Vagina (tissue), 2 donors: Measurements from ENCODE around the gene SRPX. TPM values are rescaled to one million over a fixed set of nuclear protein-coding genes. Genes with fewer than 3 reads are reported as not detected.

ENCODE experiments used
- DNase-seq, 2 donors: peaks; one replicate each; pipeline ENCODE4 v3.0.0-alpha.2; 2017; ENCODE audit errors: extremely low spot score in 2 of 2
- H3K27ac ChIP-seq: fragments of 200-600 bp; sonication (generic); one replicate; pipeline ENCODE4 v1.5.1; 2019
- H3K27me3 ChIP-seq: fragments of 200-600 bp; sonication (generic); one replicate; pipeline ENCODE4 v1.5.1; 2019
- H3K36me3 ChIP-seq, 2 donors: fragments of 200-600 bp; sonication (generic); one replicate each; pipeline ENCODE4 v1.5.1; 2017 to 2019
- H3K4me1 ChIP-seq: fragments of 200-600 bp; sonication (generic); one replicate; pipeline ENCODE4 v1.5.1; 2019
- H3K4me3 ChIP-seq, 2 donors: fragments of 200-600 bp; sonication (generic); 1 replicate in 1 of 2; 2 replicates in 1 of 2; pipeline ENCODE4 v1.5.1; 2016 to 2019
- H3K9me3 ChIP-seq: fragments of 200-600 bp; sonication (generic); one replicate; pipeline ENCODE4 v1.5.1; 2019
- POLR2A ChIP-seq, 2 donors: fragments of 450-650 bp; IDR thresholded peaks; one replicate each; pipeline ENCODE4 v1.6.1; 2017; ENCODE audit warnings: antibody characterized with exemption in 2 of 2, mild to moderate bottlenecking in 2 of 2, moderate library complexity in 2 of 2
- POLR2AphosphoS5 ChIP-seq, 2 donors: sonication (generic); formaldehyde crosslinking; IDR thresholded peaks; one replicate each; pipeline ENCODE4 v1.9.0; 2017; ENCODE audit warnings: antibody characterized with exemption in 2 of 2, mild to moderate bottlenecking in 2 of 2, low read depth in 1 of 2; ENCODE audit not compliant: insufficient read depth in 1 of 2
- intact Hi-C: fragments of 100-400 bp; cut with DNase I; formaldehyde crosslinking; loops from one replicate; pipeline ENCODE4 v1.15.1; 2023
- total RNA-seq: library from RNA; depleted of rRNA; stranded (reverse); fragments of >200 nt; gene quantifications from one replicate; pipeline ENCODE4 v1.2.3, GENCODE V29; 2016
- TF ChIP-seq, protein P1 (sequence below), 3 experiments: fragments of 450-650 bp in 2 of 3; fragments of 200-600 bp in 1 of 3; sonication (generic) in 1 of 3; IDR thresholded peaks; one replicate each; pipeline ENCODE4 v1.5.1; 2017 to 2019; ENCODE audit warnings: antibody characterized with exemption in 3 of 3, mild to moderate bottlenecking in 2 of 3, moderate library complexity in 2 of 3

The SRPX gene
- total RNA-seq, 1 donor from 2014 or later: 118 TPM

DNA sequence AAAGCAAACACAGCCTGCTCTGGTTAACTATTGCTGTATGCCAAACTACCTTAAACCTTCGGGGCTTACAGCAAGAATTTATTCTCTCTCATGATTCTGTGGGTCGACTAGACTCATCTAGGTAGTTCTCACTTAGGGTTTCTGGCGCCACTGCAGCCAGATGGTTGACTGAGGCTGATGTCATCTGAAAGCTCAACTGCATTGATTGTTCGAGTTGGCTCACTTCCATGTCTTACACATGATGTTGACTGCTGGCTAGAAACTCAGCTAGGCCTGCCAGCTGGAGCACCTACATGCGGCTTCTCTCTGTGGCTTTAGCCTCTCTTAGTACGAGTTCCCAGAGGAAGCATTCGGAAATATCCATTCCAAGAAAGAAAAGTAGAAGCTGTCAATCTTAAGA is 103.2 kb downstream of the SRPX start:
- TF ChIP-seq, protein P1, sequence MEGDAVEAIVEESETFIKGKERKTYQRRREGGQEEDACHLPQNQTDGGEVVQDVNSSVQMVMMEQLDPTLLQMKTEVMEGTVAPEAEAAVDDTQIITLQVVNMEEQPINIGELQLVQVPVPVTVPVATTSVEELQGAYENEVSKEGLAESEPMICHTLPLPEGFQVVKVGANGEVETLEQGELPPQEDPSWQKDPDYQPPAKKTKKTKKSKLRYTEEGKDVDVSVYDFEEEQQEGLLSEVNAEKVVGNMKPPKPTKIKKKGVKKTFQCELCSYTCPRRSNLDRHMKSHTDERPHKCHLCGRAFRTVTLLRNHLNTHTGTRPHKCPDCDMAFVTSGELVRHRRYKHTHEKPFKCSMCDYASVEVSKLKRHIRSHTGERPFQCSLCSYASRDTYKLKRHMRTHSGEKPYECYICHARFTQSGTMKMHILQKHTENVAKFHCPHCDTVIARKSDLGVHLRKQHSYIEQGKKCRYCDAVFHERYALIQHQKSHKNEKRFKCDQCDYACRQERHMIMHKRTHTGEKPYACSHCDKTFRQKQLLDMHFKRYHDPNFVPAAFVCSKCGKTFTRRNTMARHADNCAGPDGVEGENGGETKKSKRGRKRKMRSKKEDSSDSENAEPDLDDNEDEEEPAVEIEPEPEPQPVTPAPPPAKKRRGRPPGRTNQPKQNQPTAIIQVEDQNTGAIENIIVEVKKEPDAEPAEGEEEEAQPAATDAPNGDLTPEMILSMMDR (IDR thresholded peaks at IDR 0.05): no peak
- TF ChIP-seq POLR2A (IDR thresholded peaks at IDR 0.05) (no peak), POLR2AphosphoS5 (IDR thresholded peaks at IDR 0.05; ENCODE audit: insufficient read depth in 1 of 2, low read depth in 1 of 2) (no peak)
- no peak for DNase-seq
- H3K4me1 ChIP-seq: no peaks in the 10 kb centered on the region
- H3K27me3 ChIP-seq: no peaks in the 10 kb centered on the region
- H3K27ac ChIP-seq: no peak overlapping the region
- H3K4me3 ChIP-seq: no peak overlapping the region
- H3K36me3 ChIP-seq: no peaks in the 10 kb centered on the region
- no peaks in the 10 kb centered on the region for H3K9me3 ChIP-seq
- intact Hi-C loops: no loop called here

DNA sequence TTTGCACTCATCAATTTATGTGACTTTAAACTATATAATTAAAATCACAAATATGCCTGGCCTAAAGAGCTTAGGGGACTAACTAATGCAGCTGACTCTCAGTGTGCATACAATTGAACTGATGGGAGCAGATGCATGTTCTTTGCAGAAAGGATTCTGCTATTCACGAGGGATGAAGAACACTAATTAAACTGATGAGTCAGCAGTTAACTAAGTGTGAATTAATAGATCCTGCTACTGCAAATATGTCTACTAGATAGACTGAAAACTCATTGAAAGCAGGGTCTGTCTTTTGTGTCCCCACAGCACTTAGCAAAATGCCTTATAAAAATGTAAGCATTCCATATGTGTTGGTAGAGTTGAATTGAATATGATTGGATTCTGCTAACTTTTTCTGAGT is 104.0 kb downstream of the SRPX start:
- no peaks in the 10 kb centered on the region for H3K4me1 ChIP-seq
- TF ChIP-seq POLR2A (IDR thresholded peaks at IDR 0.05) (no peak), POLR2AphosphoS5 (IDR thresholded peaks at IDR 0.05; ENCODE audit: insufficient read depth in 1 of 2, low read depth in 1 of 2) (no peak)
- TF ChIP-seq, protein P1 (IDR thresholded peaks at IDR 0.05): no peak
- no peak overlapping the region for H3K4me3 ChIP-seq
- no peaks in the 10 kb centered on the region for H3K36me3 ChIP-seq
- H3K27ac ChIP-seq: no peak overlapping the region
- intact Hi-C loops: no loop called here
- DNase-seq: no peak
- no peaks in the 10 kb centered on the region for H3K9me3 ChIP-seq
- no peaks in the 10 kb centered on the region for H3K27me3 ChIP-seq

DNA sequence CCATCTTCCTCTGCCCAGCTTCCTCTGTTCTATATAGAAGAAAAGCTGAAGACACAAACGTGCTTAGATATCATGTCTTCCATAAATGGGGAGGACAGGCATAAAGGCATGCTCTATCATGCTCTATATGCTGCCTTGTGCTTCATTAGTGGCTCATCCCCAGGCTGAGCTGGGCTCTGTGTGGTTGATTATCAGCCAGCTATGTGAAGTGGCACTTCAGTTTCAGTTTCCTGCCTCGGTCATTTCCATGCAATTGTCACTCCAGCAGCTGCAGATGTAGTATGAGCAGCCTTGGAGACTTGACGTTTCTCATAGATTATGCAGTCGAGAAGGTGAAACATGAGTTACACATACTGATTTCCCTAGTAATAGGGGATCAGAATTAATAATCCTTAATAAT is 108.1 kb downstream of the SRPX start:
- no peak for DNase-seq
- Histone ChIP-seq H3K9me3 (no peaks in the 10 kb centered on the region), H3K36me3 (no peaks in the 10 kb centered on the region), H3K27ac (no peak overlapping the region), H3K4me1 (no peaks in the 10 kb centered on the region), H3K4me3 (no peak overlapping the region), H3K27me3 (no peaks in the 10 kb centered on the region)
- intact Hi-C loops: no loop called here
- TF ChIP-seq, protein P1 (IDR thresholded peaks at IDR 0.05): no peak
- no peak for TF ChIP-seq POLR2AphosphoS5 (IDR thresholded peaks at IDR 0.05; ENCODE audit: insufficient read depth in 1 of 2, low read depth in 1 of 2)
- TF ChIP-seq POLR2A (IDR thresholded peaks at IDR 0.05): no peak

DNA sequence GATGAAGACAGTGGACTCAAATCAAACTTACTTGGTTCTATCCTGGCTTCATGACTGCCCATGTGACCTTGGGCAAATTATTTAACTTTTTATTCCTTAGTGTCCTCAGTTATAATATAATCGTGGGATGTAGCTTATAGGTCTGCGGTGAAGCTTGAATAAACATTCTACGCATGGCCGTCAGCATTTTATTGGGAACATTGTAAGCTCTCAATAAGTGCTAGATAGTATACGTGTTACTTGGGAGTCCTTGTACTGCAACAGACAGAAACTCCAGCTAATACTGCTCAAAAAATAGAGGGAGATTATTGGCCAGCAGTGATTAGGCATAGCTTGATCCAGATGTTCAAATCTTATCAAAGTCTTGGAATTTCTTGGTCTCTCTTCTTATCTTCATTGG is 109.5 kb downstream of the SRPX start:
- Histone ChIP-seq H3K9me3 (no peaks in the 10 kb centered on the region), H3K27ac (no peak overlapping the region), H3K27me3 (no peaks in the 10 kb centered on the region), H3K36me3 (no peaks in the 10 kb centered on the region), H3K4me1 (no peaks in the 10 kb centered on the region), H3K4me3 (no peak overlapping the region)
- no peak for DNase-seq
- intact Hi-C loops: no loop called here
- no peak for TF ChIP-seq POLR2AphosphoS5 (IDR thresholded peaks at IDR 0.05; ENCODE audit: insufficient read depth in 1 of 2, low read depth in 1 of 2)
- TF ChIP-seq POLR2A (IDR thresholded peaks at IDR 0.05): no peak
- TF ChIP-seq, protein P1 (IDR thresholded peaks at IDR 0.05): no peak

DNA sequence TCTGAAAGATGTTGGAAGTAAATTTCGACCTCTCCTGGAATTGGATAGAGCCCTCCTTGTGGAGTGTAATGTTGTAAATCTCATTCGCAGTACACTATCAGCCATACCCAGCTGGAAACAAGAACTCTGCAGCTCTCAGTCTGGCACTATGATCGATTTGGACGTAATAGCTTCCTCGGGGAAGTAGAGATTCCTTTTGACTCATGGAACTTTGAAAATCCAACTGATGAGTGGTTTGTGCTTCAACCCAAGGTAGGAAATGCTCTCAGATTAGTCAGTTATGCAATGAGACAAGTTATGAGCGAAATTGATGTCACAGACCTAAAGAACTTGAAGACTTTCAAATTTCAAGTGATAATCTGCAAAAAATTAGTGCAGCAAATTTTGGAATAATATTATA is 110.4 kb downstream of the SRPX start:
- DNase-seq: no peak
- H3K4me3 ChIP-seq: no peak overlapping the region
- H3K9me3 ChIP-seq: no peaks in the 10 kb centered on the region
- no peaks in the 10 kb centered on the region for H3K27me3 ChIP-seq
- TF ChIP-seq POLR2AphosphoS5 (IDR thresholded peaks at IDR 0.05; ENCODE audit: insufficient read depth in 1 of 2, low read depth in 1 of 2) (no peak), POLR2A (IDR thresholded peaks at IDR 0.05) (no peak)
- TF ChIP-seq, protein P1 (IDR thresholded peaks at IDR 0.05): no peak
- H3K36me3 ChIP-seq: no peaks in the 10 kb centered on the region
- intact Hi-C loops: no loop called here
- no peak overlapping the region for H3K27ac ChIP-seq
- H3K4me1 ChIP-seq: no peaks in the 10 kb centered on the region
